ENCODE data around the gene TTI1. TPM values are rescaled to one million over a fixed set of nuclear protein-coding genes. Genes with fewer than 3 reads are reported as not detected.
A peak's percentile ranks its signal among the peaks of the same experiment; 100 is the strongest.

TTI1 gene
- total and polyA plus RNA-seq, 2 of the 13 experiments (the other 11 are each of a cell fraction or from before 2014, with no cell fraction given): 22.9 to 39.8 TPM

DNA sequence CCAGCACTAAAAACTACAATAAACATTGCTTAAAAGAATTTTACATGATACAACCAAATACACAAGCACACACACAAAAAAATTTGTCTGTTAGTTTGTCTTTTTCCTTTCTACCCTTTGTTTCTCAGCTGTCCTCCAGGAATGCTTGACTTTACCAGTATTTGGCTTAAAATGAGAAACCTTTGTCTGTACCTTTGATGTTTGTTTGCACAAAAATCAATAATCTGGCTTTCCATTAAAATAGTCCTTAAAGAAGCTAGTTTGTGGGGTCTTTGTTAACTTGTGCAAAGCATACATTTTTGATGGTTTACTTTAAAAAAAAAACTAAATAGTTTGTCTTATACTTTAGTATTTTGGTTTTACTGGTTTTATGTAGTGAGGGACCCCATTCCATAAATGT lies 49.6 kb upstream of the TTI1 start (continued):
- TF ChIP-seq ZNF746 (CRISPR knock-in tag; IDR thresholded peaks at IDR 0.05) (no peak), NFYC (CRISPR knock-in tag; IDR thresholded peaks at IDR 0.05) (0 out of 2 replicates have a peak, but pooled peaks have one; percentile 20), KDM6A (CRISPR knock-in tag; IDR thresholded peaks at IDR 0.05; ENCODE audit: low read depth) (peak; percentile 82), NCOR1 (IDR thresholded peaks at IDR 0.05; ENCODE audit: borderline replicate concordance, low read length) (peak; percentile 93; the same call in 1 of the 2 replicates), TEAD3 (CRISPR knock-in tag; optimal IDR thresholded peaks at IDR 0.05; ENCODE audit: borderline replicate concordance) (peak; percentile 96), HMG20B (CRISPR knock-in tag; conservative IDR thresholded peaks at IDR 0.05) (peak; percentile 40; the same call in 1 of the 2 replicates), ZNF558 (CRISPR knock-in tag; IDR thresholded peaks at IDR 0.05; ENCODE audit: borderline replicate concordance) (0 out of 2 replicates have a peak, but pooled peaks have one; percentile 1), SP1 (IDR thresholded peaks at IDR 0.05) (no peak), SP1 (CRISPR knock-in tag; IDR thresholded peaks at IDR 0.05) (no peak), LCORL (IDR thresholded peaks at IDR 0.05) (peak; percentile 92), LCORL (CRISPR knock-in tag; IDR thresholded peaks at IDR 0.05) (peak; percentile 55; the same call in 1 of the 2 replicates), ZFP36 (IDR thresholded peaks at IDR 0.05; ENCODE audit: borderline replicate concordance, low read depth, low read length, partially characterized antibody) (no peak), GATAD1 (CRISPR knock-in tag; IDR thresholded peaks at IDR 0.05) (peak; percentile 46; the same call in 1 of the 2 replicates), ZNF792 (CRISPR knock-in tag; IDR thresholded peaks at IDR 0.05) (peak; percentile 86), NFYB (CRISPR knock-in tag; IDR thresholded peaks at IDR 0.05) (no peak), MYC (CRISPR knock-in tag; IDR thresholded peaks at IDR 0.05; ENCODE audit: borderline replicate concordance) (no peak), NFKBIZ (CRISPR knock-in tag; IDR thresholded peaks at IDR 0.05) (peak; percentile 81; the same call in 1 of the 2 replicates), TBL1XR1 (IDR thresholded peaks at IDR 0.05; ENCODE audit: borderline replicate concordance, low read length, partially characterized antibody) (peak; percentile 88), IRF2 (CRISPR knock-in tag; IDR thresholded peaks at IDR 0.05) (peak; percentile 58; the same call in 1 of the 2 replicates), GABPA (IDR thresholded peaks at IDR 0.05; ENCODE audit: low read depth, low read length) (no peak), GABPA (CRISPR knock-in tag; IDR thresholded peaks at IDR 0.05; ENCODE audit: low read depth) (peak; percentile 41; the same call in 1 of the 2 replicates), TARDBP (CRISPR knock-in tag; IDR thresholded peaks at IDR 0.05) (peak; percentile 46; the same call in 1 of the 2 replicates)
- TF ChIP-seq, protein P1, sequence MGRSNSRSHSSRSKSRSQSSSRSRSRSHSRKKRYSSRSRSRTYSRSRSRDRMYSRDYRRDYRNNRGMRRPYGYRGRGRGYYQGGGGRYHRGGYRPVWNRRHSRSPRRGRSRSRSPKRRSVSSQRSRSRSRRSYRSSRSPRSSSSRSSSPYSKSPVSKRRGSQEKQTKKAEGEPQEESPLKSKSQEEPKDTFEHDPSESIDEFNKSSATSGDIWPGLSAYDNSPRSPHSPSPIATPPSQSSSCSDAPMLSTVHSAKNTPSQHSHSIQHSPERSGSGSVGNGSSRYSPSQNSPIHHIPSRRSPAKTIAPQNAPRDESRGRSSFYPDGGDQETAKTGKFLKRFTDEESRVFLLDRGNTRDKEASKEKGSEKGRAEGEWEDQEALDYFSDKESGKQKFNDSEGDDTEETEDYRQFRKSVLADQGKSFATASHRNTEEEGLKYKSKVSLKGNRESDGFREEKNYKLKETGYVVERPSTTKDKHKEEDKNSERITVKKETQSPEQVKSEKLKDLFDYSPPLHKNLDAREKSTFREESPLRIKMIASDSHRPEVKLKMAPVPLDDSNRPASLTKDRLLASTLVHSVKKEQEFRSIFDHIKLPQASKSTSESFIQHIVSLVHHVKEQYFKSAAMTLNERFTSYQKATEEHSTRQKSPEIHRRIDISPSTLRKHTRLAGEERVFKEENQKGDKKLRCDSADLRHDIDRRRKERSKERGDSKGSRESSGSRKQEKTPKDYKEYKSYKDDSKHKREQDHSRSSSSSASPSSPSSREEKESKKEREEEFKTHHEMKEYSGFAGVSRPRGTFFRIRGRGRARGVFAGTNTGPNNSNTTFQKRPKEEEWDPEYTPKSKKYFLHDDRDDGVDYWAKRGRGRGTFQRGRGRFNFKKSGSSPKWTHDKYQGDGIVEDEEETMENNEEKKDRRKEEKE (IDR thresholded peaks at IDR 0.05): no peak
- TF ChIP-seq, protein P2, sequence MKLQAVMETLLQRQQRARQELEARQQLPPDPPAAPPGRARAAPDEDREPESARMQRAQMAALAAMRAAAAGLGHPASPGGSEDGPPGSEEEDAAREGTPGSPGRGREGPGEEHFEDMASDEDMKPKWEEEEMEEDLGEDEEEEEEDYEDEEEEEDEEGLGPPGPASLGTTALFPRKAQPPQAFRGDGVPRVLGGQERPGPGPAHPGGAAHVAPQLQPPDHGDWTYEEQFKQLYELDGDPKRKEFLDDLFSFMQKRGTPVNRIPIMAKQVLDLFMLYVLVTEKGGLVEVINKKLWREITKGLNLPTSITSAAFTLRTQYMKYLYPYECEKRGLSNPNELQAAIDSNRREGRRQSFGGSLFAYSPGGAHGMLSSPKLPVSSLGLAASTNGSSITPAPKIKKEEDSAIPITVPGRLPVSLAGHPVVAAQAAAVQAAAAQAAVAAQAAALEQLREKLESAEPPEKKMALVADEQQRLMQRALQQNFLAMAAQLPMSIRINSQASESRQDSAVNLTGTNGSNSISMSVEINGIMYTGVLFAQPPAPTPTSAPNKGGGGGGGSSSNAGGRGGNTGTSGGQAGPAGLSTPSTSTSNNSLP (IDR thresholded peaks at IDR 0.05; ENCODE audit: low read depth, low read length): peak; percentile 90
- TF ChIP-seq, protein P3, sequence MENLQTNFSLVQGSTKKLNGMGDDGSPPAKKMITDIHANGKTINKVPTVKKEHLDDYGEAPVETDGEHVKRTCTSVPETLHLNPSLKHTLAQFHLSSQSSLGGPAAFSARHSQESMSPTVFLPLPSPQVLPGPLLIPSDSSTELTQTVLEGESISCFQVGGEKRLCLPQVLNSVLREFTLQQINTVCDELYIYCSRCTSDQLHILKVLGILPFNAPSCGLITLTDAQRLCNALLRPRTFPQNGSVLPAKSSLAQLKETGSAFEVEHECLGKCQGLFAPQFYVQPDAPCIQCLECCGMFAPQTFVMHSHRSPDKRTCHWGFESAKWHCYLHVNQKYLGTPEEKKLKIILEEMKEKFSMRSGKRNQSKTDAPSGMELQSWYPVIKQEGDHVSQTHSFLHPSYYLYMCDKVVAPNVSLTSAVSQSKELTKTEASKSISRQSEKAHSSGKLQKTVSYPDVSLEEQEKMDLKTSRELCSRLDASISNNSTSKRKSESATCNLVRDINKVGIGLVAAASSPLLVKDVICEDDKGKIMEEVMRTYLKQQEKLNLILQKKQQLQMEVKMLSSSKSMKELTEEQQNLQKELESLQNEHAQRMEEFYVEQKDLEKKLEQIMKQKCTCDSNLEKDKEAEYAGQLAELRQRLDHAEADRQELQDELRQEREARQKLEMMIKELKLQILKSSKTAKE (CRISPR knock-in tag; IDR thresholded peaks at IDR 0.05; ENCODE audit: borderline replicate concordance): peak; percentile 50; the same call in 1 of the 2 replicates

Measured in HepG2 (cell line).